Suprapubic skin (tissue), 4 donors: Measurements from ENCODE around the gene CLDN10.

ENCODE experiments used
- EP300 ChIP-seq: sonication (generic); formaldehyde crosslinking; IDR thresholded peaks from one replicate; pipeline ENCODE4 v1.6.1; 2017; ENCODE audit warnings: antibody characterized with exemption
- POLR2A ChIP-seq, 2 donors: fragments of 450-650 bp; IDR thresholded peaks; one replicate each; pipeline ENCODE4 v1.6.1; 2017; ENCODE audit warnings: antibody characterized with exemption in 2 of 2, mild to moderate bottlenecking in 2 of 2, moderate library complexity in 2 of 2
- POLR2AphosphoS5 ChIP-seq, 3 donors: sonication (generic); formaldehyde crosslinking; IDR thresholded peaks; one replicate each; pipeline ENCODE4 v1.6.1; 2017; ENCODE audit warnings: antibody characterized with exemption in 3 of 3
- TF ChIP-seq, protein P1 (sequence below), 2 donors: fragments of 200-600 bp in 1 of 2; fragments of 450-650 bp in 1 of 2; sonication (generic) in 1 of 2; IDR thresholded peaks; one replicate each; pipeline ENCODE4 v1.5.1; 2016 to 2019; ENCODE audit warnings: antibody characterized with exemption in 2 of 2, mild to moderate bottlenecking in 1 of 2, moderate library complexity in 1 of 2

DNA sequence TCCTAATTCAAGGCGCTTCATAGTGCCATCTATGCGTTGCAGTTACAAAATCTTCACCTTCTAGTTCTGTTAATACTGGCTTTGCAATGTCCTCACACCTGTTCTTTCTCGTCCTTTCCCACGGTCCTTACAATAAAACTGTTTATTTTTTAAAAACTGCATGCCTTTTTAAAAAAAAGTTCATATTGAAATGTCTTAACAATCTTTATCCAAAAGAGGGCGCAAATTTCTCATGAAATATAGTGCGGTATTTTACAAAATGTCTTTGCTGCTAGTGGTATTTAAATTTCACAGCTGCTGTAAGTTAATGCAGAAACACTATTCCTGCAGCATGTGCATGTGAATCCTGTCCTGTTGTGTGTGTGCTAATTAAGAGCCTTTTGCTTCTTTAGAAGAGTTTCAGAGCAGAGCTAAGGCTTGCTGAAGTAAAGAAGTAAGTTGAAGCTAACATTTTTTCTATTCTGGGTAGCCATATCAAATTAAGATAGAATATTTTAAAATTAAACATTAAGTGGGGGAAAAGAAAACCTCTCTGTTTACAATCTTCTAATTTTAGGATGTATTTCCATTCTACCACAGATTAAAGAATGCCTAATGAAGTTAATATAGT lies 15.8 kb upstream of the CLDN10 start:
- TF ChIP-seq POLR2A (IDR thresholded peaks at IDR 0.05) (no peak), EP300 (no peak), POLR2AphosphoS5 (IDR thresholded peaks at IDR 0.05) (no peak)
- TF ChIP-seq, protein P1, sequence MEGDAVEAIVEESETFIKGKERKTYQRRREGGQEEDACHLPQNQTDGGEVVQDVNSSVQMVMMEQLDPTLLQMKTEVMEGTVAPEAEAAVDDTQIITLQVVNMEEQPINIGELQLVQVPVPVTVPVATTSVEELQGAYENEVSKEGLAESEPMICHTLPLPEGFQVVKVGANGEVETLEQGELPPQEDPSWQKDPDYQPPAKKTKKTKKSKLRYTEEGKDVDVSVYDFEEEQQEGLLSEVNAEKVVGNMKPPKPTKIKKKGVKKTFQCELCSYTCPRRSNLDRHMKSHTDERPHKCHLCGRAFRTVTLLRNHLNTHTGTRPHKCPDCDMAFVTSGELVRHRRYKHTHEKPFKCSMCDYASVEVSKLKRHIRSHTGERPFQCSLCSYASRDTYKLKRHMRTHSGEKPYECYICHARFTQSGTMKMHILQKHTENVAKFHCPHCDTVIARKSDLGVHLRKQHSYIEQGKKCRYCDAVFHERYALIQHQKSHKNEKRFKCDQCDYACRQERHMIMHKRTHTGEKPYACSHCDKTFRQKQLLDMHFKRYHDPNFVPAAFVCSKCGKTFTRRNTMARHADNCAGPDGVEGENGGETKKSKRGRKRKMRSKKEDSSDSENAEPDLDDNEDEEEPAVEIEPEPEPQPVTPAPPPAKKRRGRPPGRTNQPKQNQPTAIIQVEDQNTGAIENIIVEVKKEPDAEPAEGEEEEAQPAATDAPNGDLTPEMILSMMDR (IDR thresholded peaks at IDR 0.05), result peak; percentile 13 to 14
